Measurements from ENCODE around the gene SLAIN2. TPM values are rescaled to one million over a fixed set of nuclear protein-coding genes. Genes with fewer than 3 reads are reported as not detected.
"Not testable (repeated sequence)": the region's sequence is repeated elsewhere in the genome, so short reads cannot be mapped to it uniquely, and the experiment has no call there.

Gene SLAIN2
- total RNA-seq, 4 donors from 2014 or later: 28.4 to 355 (median 55.8) TPM

- H3K4me1 ChIP-seq: no peaks in the 10 kb centered on the region
- H3K27me3 ChIP-seq: no peaks in the 10 kb centered on the region
- H3K4me3 ChIP-seq: no peak overlapping the region
- intact Hi-C loops (cut with DNase I; ENCODE audit: low total_unique reads): no loop called here
- peak; percentile 50 to 64 (median 57) for TF ChIP-seq CTCF (IDR thresholded peaks at IDR 0.05)
- TF ChIP-seq EP300 (IDR thresholded peaks at IDR 0.05; ENCODE audit: low read depth): no peak
- WGBS, 2 donors (ENCODE audit: low coverage in 1 of 2): 5 to 7% methylated on average over 3 of the region's 3 CpGs
- no peak for DNase-seq
- H3K9me3 ChIP-seq: no peaks in the 10 kb centered on the region
- in situ Hi-C loops (cut with MboI; ENCODE audit: low pct_ligation_motif_present in 1 of 4, low pct_unique_long_range_greater_than_20kb in 1 of 4, low sequenced_read_pairs in 3 of 4): no loop called here
- no peak overlapping the region for H3K27ac ChIP-seq
- H3K36me3 ChIP-seq: no peaks in the 10 kb centered on the region
Observed at GRCh38 chr4:48445704-48446103, 104.4 kb downstream of the SLAIN2 start.

GRCh38 chr4:48446642-48447041 lies 105.3 kb downstream of the SLAIN2 start:
- TF ChIP-seq POLR2A (IDR thresholded peaks at IDR 0.05) (no peak), EP300 (IDR thresholded peaks at IDR 0.05; ENCODE audit: low read depth) (no peak), CTCF (IDR thresholded peaks at IDR 0.05) (no peak), POLR2AphosphoS5 (IDR thresholded peaks at IDR 0.05) (no peak)
- Histone ChIP-seq H3K4me3 (no peak overlapping the region), H3K27ac (no peak overlapping the region), H3K9me3 (no peaks in the 10 kb centered on the region), H3K27me3 (no peaks in the 10 kb centered on the region), H3K36me3 (no peaks in the 10 kb centered on the region), H3K4me1 (no peaks in the 10 kb centered on the region)
- DNase-seq: no peak
- WGBS, 2 donors (ENCODE audit: low coverage in 1 of 2): 76 to 100% methylated on average over 1 of the region's 1 CpG
- intact Hi-C loops (cut with DNase I; ENCODE audit: low total_unique reads) (no loop called here), in situ Hi-C loops (cut with MboI; ENCODE audit: low pct_ligation_motif_present in 1 of 4, low pct_unique_long_range_greater_than_20kb in 1 of 4, low sequenced_read_pairs in 3 of 4) (no loop called here)

GRCh38 chr4:48449151-48449550 lies 107.8 kb downstream of the SLAIN2 start:
- in situ Hi-C loops (cut with MboI; ENCODE audit: low pct_ligation_motif_present in 1 of 4, low pct_unique_long_range_greater_than_20kb in 1 of 4, low sequenced_read_pairs in 3 of 4): no loop called here
- intact Hi-C loops (cut with DNase I; ENCODE audit: low total_unique reads): no loop called here
- Histone ChIP-seq H3K9me3 (no peaks in the 10 kb centered on the region), H3K27me3 (no peaks in the 10 kb centered on the region), H3K4me1 (no peaks in the 10 kb centered on the region), H3K27ac (no peak overlapping the region), H3K4me3 (no peak overlapping the region), H3K36me3 (no peaks in the 10 kb centered on the region)
- WGBS, 2 donors (ENCODE audit: low coverage in 1 of 2): 90% methylated on average over 10 of the region's 10 CpGs; no CpG with 5 or more reads in 1 of the 2 donors
- TF ChIP-seq EP300 (IDR thresholded peaks at IDR 0.05; ENCODE audit: low read depth): no peak
- TF ChIP-seq CTCF (IDR thresholded peaks at IDR 0.05): no peak
- TF ChIP-seq POLR2AphosphoS5 (IDR thresholded peaks at IDR 0.05): no peak
- no peak for TF ChIP-seq POLR2A (IDR thresholded peaks at IDR 0.05)
- no peak for DNase-seq

GRCh38 chr4:48450740-48451139 lies 109.4 kb downstream of the SLAIN2 start:
- 89 to 96% methylated on average over 3 of the region's 3 CpGs for WGBS, 2 donors (ENCODE audit: low coverage in 1 of 2)
- no peak for TF ChIP-seq POLR2A (IDR thresholded peaks at IDR 0.05)
- TF ChIP-seq CTCF (IDR thresholded peaks at IDR 0.05): no peak
- TF ChIP-seq EP300 (IDR thresholded peaks at IDR 0.05; ENCODE audit: low read depth): no peak
- TF ChIP-seq POLR2AphosphoS5 (IDR thresholded peaks at IDR 0.05): no peak
- in situ Hi-C loops (cut with MboI; ENCODE audit: low pct_ligation_motif_present in 1 of 4, low pct_unique_long_range_greater_than_20kb in 1 of 4, low sequenced_read_pairs in 3 of 4) (no loop called here), intact Hi-C loops (cut with DNase I; ENCODE audit: low total_unique reads) (no loop called here)
- DNase-seq: no peak
- Histone ChIP-seq H3K9me3 (no peaks in the 10 kb centered on the region), H3K36me3 (no peaks in the 10 kb centered on the region), H3K27me3 (no peaks in the 10 kb centered on the region), H3K4me1 (no peaks in the 10 kb centered on the region), H3K4me3 (no peak overlapping the region), H3K27ac (no peak overlapping the region)

- H3K27ac ChIP-seq; H3K4me1 ChIP-seq; intact Hi-C loops (cut with DNase I; ENCODE audit: low total_unique reads); H3K36me3 ChIP-seq; H3K9me3 ChIP-seq; DNase-seq; in situ Hi-C loops (cut with MboI; ENCODE audit: low pct_ligation_motif_present in 1 of 4, low pct_unique_long_range_greater_than_20kb in 1 of 4, low sequenced_read_pairs in 3 of 4); H3K27me3 ChIP-seq; H3K4me3 ChIP-seq: not testable (repeated sequence)
- WGBS, 2 donors (ENCODE audit: low coverage in 1 of 2): 81 to 88% methylated on average over 3 of the region's 3 CpGs
Observed at GRCh38 chr4:48451656-48452055, 110.3 kb downstream of the SLAIN2 start.

Data from transverse colon (tissue), 4 donors.